GM21390 (cell line): ENCODE results near the gene GPATCH2L.

ENCODE experiments used
- ATAC-seq: cut with Tn5 transposase; IDR thresholded peaks from one replicate; pipeline ENCODE4 v1.9.1; 2021; ENCODE audit not compliant: unreplicated experiment

The GPATCH2L gene

DNA sequence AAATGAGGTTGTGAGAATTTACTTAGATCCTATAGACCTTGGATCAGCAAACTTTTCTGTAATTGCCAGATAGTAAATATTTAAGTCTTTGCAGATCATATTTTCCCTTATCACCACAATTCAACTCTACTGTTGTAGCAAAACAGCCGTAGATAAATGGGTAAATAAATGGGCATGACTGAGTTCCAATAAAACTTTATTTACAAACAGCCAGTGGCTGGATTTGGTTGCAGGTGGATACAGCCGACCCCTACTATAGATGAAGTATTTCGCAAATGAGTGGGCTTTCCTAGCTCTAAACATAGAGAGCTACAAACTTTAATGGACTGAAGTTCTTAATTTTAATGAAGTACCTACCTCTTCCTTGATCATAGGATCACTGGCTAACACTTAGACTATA lies 100.7 kb downstream of the GPATCH2L start:
- ATAC-seq: no peak

DNA sequence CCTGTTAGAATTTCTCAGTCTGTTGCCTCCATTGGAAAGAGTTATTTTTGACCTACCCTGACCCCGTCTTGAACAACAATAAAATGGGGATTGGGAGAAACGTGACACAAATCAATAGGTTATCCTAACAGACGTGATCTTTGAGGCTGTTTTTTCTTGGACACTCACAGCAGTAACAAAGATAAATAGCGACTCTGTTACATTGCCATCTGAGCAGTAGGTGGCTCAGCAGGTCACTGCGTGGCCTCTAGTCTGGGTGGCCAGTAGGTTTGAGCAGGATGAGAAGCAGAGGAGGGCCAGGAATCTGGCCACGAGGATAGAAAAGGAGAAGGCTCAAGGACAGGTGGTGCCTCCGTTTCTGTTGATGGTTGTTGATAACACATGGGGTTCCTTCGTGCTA lies 101.4 kb downstream of the GPATCH2L start:
- no peak for ATAC-seq

DNA sequence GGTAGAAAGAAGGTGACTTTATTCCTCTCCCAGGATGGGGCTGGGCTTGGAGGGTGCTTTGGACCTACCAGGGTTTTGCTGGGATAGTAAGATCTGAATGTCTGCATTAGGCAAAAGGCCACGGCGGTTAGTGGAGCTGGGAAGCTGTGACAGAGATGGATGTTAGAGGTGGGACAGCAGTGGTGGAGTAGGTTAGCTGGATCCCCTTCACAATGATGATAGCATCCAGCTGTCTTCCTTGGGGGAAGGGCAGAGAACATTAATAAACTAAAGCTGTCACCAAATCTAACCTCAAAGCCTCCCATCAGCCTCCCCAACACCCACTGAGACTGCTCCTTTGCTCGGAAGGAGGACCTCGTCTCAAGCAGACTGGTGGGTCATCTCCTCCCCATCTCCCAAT lies 104.8 kb downstream of the GPATCH2L start:
- ATAC-seq: no peak

DNA sequence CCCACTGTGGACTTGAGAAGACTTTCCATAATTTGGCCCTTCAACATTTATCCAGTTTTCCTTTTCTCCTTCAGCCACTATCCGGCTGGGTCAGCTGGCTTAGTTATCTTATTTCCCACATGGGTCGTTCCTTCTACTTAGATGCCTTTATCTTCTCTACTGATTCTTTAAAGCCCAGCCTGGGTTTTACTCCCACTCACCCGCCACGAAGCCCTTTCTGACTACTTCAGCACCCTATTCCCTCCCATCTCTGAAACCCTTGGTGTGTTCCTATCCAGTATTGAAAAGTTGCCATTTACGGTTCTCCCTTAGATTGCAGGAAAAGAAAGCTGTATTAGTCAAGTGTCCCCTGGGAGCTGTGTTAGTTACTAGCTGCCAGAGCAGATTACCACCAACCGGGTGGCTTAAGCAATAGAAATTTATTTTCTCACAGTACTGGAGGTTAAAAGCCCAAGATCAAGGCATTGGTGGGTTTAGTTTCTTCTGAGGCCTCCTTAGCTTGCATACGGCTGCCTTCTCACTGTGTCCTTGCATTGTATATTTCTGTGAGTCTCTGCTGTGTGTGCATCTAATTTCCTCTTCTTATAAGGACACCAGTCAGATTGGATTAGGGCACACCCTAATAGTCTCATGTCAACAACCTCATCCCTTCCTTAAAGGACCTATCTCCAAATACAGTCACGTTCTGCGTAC lies 105.5 kb downstream of the GPATCH2L start:
- no peak for ATAC-seq

DNA sequence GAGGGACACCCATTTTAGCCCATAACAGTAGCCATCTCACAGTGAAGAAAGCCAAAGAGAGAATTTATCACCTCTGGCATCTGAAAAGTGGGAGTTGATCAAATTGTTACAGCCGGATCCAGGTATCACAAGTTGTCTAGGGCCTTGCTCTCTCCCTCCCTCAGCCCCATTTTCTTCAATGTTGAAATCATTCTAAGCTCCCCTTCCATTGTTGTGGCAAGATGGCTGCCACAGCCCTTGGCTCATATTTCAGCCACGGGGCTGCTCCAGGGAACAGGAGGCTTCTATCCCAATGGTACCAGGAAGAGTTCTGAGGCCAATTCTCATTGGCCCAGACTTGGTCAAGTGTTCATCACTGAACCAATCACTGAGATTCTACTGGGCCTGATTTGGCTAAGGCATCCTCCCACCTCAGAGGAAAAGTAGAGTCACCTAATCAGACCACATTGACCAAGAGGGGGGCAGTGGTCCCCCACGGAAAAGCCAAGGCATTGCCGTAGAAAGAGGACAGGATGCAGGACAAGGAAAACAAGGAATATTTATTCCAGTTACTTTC lies 106.2 kb downstream of the GPATCH2L start:
- ATAC-seq: no peak

DNA sequence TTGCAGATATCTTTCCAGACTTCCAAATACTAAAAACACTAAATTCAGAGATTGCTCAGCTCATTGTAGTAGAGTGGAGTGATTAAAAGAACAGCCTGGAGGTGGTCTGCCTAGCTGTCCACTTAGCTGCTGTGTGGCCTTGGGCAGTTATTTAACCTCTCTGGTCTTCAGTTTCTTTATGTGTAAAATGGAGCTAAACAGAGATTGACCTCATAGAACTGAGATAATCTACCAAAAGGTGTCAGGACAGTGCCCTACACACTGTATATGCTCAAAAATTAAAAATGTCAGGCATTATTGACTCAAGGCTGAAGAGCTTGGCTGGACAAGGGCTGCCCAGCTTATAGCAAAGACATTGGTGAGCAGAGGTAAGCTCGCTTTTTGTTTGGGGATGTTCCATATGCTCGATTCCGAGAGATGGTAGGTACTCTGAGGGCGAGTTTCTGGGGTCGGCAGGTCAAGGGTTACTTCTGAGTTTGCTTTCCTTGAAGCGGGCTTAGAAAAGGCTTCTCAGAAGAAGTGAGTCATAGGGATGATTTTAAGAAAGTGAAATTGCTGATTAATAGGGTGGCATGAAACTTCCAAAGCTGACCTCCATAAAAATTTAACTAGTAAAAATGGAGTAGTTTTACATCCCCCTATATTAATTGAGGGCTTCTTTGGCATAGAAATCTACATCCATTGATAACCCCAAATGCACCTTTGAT lies 107.5 kb downstream of the GPATCH2L start:
- no peak for ATAC-seq

DNA sequence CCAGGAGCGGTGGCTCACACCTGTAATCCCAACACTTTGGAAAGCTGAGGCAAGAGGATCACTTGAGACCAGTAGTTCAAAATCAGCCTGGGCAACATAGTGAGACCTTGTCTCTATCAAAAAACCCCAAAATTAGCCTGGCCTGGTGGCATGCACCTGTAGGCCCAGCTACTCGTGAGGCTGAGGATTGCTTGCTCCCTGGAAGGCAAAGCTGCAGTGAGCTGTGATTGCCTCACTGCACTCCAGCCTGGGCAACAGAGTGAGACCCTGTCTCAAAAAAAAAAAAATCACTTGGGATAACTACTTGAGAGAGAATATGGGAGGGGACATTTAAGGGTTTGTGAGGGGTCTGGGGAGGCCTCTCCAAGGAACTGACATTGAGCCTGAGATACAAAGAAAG lies 109.0 kb downstream of the GPATCH2L start:
- ATAC-seq: no peak

DNA sequence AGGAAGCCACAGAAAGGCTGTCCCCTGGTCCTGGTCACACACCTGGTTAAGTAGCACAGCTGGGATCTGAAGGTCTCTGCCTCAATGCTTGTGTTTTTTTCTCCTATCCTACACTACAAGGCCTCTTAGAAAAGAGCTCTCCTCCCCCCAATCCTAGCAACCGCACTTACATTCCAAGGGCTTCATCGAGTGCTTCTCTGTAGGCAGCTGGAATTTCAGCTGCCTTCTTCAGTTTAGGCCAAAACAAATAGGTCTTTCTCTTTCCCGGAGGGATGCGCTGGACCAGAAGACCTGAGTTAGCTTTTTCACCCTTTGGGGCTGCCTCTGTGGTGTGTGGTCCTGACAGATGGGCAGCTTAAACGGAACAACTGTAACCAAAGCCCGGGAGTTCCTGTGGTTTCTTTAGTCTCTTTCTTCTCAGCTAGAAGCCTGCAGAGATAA lies 109.7 kb downstream of the GPATCH2L start:
- ATAC-seq: no peak

DNA sequence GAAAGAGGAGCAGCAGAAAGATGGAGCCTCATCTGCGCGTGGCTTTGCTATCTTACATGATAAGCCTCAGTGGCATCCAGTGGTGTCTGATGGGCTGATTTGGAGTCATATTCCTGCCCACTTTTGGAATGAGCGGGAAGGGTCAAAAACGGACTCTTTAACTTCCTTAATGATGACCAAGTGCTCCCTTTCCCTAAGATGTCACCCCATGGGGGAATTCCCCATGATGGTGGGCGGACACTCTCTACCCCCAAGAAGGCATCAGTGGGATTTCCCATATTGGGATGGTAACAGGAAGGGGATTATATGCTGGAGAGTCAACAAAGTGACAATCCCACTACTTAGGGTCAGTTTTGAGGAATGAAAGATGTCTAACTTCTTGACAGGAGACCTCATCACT lies 110.9 kb downstream of the GPATCH2L start:
- ATAC-seq: no peak
